Measurements from ENCODE around the gene CCL1. TPM values are rescaled to one million over a fixed set of nuclear protein-coding genes. Genes with fewer than 3 reads are reported as not detected.

CCL1 gene
- total and polyA plus RNA-seq, 10 of the 15 experiments (the other 5 are each of a cell fraction or from before 2014, with no cell fraction given) = 0.14 to 1.8 (median 0.40) TPM; not detected in 3

DNA sequence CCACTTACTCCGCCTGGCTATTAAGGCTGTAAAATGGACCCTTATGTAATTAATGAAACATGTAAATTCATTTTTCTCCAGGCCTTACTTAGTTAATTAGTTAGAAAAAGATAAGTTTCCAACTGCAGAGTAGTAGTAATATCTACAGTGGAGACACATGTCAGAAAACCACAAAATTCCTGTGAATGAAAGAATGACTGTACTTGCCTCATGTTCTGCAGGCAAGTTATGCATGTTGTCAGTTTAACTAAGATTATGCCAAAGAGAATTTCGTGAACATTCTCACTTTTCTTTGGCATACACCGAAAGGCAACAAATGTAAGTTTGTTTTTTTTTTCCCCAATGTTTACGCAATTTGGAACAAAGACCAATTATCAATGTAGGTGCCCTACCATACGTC is 16.8 kb upstream of the CCL1 start:
- FAIRE-seq = no peak

More for the DNA sequence above, 16.8 kb upstream of the CCL1 start:
- SMC1A ChIA-PET (ENCODE audit: uncharacterized antibody, unreplicated experiment) = no interaction called here
- Histone ChIP-seq H3K4me3 (no peak overlapping the region), H3K36me3 (ENCODE audit: control insufficient read depth in 2 of 2, insufficient read depth in 2 of 2, low read length in 1 of 2) (no peaks in the 10 kb centered on the region), H3K4me1 (ENCODE audit: control insufficient read depth, insufficient read depth, low read length) (peaks cover 28% of the 10 kb centered on the region), H3K9me3 (replicated peaks; ENCODE audit: control insufficient read depth, insufficient read depth, low read length) (no peaks in the 10 kb centered on the region; the same call in 1 of the 3 replicates), H3K4me2 (ENCODE audit: control insufficient read depth, insufficient read depth) (no peak overlapping the region), H3K27me3 (replicated peaks in 1 of 2; ENCODE audit: control insufficient read depth in 2 of 2, insufficient read depth in 2 of 2, low read length in 1 of 2) (no peaks in the 10 kb centered on the region; a peak in 1 of 4 replicates), H3K27ac (ENCODE audit: control insufficient read depth, insufficient read depth) (no peak overlapping the region), H3K79me2 (ENCODE audit: control insufficient read depth, insufficient read depth, low read length) (no peaks in the 10 kb centered on the region), H4K20me1 (ENCODE audit: control insufficient read depth, insufficient read depth) (no peaks in the 10 kb centered on the region), H3K9ac (ENCODE audit: control insufficient read depth, insufficient read depth, low read length) (no peak overlapping the region), H2AFZ (ENCODE audit: control insufficient read depth, low read depth, low read length) (no peak overlapping the region)
- in situ Hi-C loops (cut with MboI) = no loop called here
- no TSS peak for BruUV-seq (replicated peaks)
- 62% methylated on average over 5 of the region's 5 CpGs for WGBS (ENCODE audit: insufficient coverage, insufficient replicate concordance, low lambda C conversion rate, missing lambda C conversion rate)
- RAD21 ChIA-PET (ENCODE audit: unreplicated experiment) = no interaction called here
- CTCF ChIA-PET = interaction anchor here (0.6 to 1.8 kb wide), 5 partner anchors 9 to 207 kb away, joined by 3 to 12 read pairs (median 3); no protein-coding TSS in a partner anchor
- TF ChIP-seq, protein P1, sequence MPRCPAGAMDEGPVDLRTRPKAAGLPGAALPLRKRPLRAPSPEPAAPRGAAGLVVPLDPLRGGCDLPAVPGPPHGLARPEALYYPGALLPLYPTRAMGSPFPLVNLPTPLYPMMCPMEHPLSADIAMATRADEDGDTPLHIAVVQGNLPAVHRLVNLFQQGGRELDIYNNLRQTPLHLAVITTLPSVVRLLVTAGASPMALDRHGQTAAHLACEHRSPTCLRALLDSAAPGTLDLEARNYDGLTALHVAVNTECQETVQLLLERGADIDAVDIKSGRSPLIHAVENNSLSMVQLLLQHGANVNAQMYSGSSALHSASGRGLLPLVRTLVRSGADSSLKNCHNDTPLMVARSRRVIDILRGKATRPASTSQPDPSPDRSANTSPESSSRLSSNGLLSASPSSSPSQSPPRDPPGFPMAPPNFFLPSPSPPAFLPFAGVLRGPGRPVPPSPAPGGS (IDR thresholded peaks at IDR 0.05; ENCODE audit: borderline replicate concordance, insufficient read depth, low read depth, low read length, poor library complexity, severe bottlenecking) = no peak
- TF ChIP-seq, protein P2, sequence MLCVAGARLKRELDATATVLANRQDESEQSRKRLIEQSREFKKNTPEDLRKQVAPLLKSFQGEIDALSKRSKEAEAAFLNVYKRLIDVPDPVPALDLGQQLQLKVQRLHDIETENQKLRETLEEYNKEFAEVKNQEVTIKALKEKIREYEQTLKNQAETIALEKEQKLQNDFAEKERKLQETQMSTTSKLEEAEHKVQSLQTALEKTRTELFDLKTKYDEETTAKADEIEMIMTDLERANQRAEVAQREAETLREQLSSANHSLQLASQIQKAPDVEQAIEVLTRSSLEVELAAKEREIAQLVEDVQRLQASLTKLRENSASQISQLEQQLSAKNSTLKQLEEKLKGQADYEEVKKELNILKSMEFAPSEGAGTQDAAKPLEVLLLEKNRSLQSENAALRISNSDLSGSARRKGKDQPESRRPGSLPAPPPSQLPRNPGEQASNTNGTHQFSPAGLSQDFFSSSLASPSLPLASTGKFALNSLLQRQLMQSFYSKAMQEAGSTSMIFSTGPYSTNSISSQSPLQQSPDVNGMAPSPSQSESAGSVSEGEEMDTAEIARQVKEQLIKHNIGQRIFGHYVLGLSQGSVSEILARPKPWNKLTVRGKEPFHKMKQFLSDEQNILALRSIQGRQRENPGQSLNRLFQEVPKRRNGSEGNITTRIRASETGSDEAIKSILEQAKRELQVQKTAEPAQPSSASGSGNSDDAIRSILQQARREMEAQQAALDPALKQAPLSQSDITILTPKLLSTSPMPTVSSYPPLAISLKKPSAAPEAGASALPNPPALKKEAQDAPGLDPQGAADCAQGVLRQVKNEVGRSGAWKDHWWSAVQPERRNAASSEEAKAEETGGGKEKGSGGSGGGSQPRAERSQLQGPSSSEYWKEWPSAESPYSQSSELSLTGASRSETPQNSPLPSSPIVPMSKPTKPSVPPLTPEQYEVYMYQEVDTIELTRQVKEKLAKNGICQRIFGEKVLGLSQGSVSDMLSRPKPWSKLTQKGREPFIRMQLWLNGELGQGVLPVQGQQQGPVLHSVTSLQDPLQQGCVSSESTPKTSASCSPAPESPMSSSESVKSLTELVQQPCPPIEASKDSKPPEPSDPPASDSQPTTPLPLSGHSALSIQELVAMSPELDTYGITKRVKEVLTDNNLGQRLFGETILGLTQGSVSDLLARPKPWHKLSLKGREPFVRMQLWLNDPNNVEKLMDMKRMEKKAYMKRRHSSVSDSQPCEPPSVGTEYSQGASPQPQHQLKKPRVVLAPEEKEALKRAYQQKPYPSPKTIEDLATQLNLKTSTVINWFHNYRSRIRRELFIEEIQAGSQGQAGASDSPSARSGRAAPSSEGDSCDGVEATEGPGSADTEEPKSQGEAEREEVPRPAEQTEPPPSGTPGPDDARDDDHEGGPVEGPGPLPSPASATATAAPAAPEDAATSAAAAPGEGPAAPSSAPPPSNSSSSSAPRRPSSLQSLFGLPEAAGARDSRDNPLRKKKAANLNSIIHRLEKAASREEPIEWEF (IDR thresholded peaks at IDR 0.05; ENCODE audit: insufficient replicate concordance, low read depth, low read length) = no peak
- POLR2A ChIA-PET = no interaction called here
- no peak for DNase-seq (ENCODE audit: low read depth, low spot score)
- intact Hi-C loops (cut with micrococcal nuclease; ENCODE audit: unreplicated experiment) = loop anchor here (10.0 kb wide), 1 partner anchor 415 kb away; no protein-coding TSS in a partner anchor
- no peak for ATAC-seq

All from GM12878 (cell line).